ENCODE data around the gene RAD51B.
"Not testable (repeated sequence)": the region's sequence is repeated elsewhere in the genome, so short reads cannot be mapped to it uniquely, and the experiment has no call there.

Gene RAD51B

GRCh38 chr14:67819563-67820421 lies at the start of gene RAD51B:
Gene RAD51B (plus strand): TSS chr14:67819779.
- DNase-seq: peak; percentile 83

GRCh38 chr14:67773844-67774377 lies 45.7 kb upstream of the RAD51B start:
- no peak for DNase-seq

- DNase-seq: no peak
Measured at GRCh38 chr14:67776653-67777322, 42.8 kb upstream of the RAD51B start.

- DNase-seq: no peak
Measured at GRCh38 chr14:67778792-67779191, 40.8 kb upstream of the RAD51B start.

- DNase-seq: no peak
Measured at GRCh38 chr14:67782090-67782489, 37.5 kb upstream of the RAD51B start.

- DNase-seq: no peak
Measured at GRCh38 chr14:67784244-67784823, 35.2 kb upstream of the RAD51B start.

- no peak for DNase-seq
Measured at GRCh38 chr14:67785270-67786109, 34.1 kb upstream of the RAD51B start.

GRCh38 chr14:67787673-67788072 lies 31.9 kb upstream of the RAD51B start:
- no peak for DNase-seq

GRCh38 chr14:67798731-67799130 lies 20.8 kb upstream of the RAD51B start:
- DNase-seq: no peak

- DNase-seq: no peak
Measured at GRCh38 chr14:67800743-67801142, 18.8 kb upstream of the RAD51B start.

GRCh38 chr14:67806246-67806645 lies 13.3 kb upstream of the RAD51B start:
- no peak for DNase-seq

GRCh38 chr14:67814821-67815220 lies 4.8 kb upstream of the RAD51B start:
- DNase-seq: no peak

- DNase-seq: no peak
Measured at GRCh38 chr14:67815573-67816225, 3.9 kb upstream of the RAD51B start.

- DNase-seq: peak; percentile 82
Measured at GRCh38 chr14:67816326-67817002, 3.1 kb upstream of the RAD51B start, which contains the start of gene ZFYVE26. Gene ZFYVE26 (minus strand): TSS chr14:67816590. CDS start chr14:67815963, 627 bp downstream.

- no peak for DNase-seq
Measured at GRCh38 chr14:67817750-67818438, 1.7 kb upstream of the RAD51B start.

GRCh38 chr14:67818476-67818875 lies 1.1 kb upstream of the RAD51B start:
- DNase-seq: not testable (repeated sequence)

GRCh38 chr14:67820428-67820971 lies 921 bp downstream of the RAD51B start:
- DNase-seq: no peak

GRCh38 chr14:67821121-67821520 lies 1.5 kb downstream of the RAD51B start:
- no peak for DNase-seq

GRCh38 chr14:67831113-67831512 lies 11.5 kb downstream of the RAD51B start:
- DNase-seq: no peak

GRCh38 chr14:67833403-67833802 lies 13.8 kb downstream of the RAD51B start:
- DNase-seq: no peak
